Right ventricle myocardium superior (tissue), 1 donor: ENCODE measurements around the gene PPARD. TPM values are rescaled to one million over a fixed set of nuclear protein-coding genes. Genes with fewer than 3 reads are reported as not detected.
A peak's percentile ranks its signal among the peaks of the same experiment; 100 is the strongest.
"Not testable (repeated sequence)": the region's sequence is repeated elsewhere in the genome, so short reads cannot be mapped to it uniquely, and the experiment has no call there.

ENCODE experiments used
- ATAC-seq: fragments of 200-7000 bp; cut with Tn5 transposase; one replicate; pipeline ENCODE4 v1.9.1; 2020; ENCODE audit warnings: mild to moderate bottlenecking; ENCODE audit not compliant: poor library complexity
- DNase-seq: peaks from one replicate; pipeline ENCODE4 v3.0.0-alpha.2; 2020
- intact Hi-C: fragments of 100-400 bp; cut with DNase I; formaldehyde crosslinking; loops from one replicate; pipeline ENCODE4 v1.11.2; 2022
- total RNA-seq: library from RNA; stranded (reverse); fragmentation: NEBNext Ultra II Directional; extraction: Animal tissue kit (Norgen Biotek cat#: 25700); gene quantifications from one replicate; pipeline ENCODE4 v1.2.1, GENCODE V29; 2021
- donor health status: DM: no; HTN: yes; CAD: no; lungs with severe emphysema.

Gene PPARD
- total RNA-seq, 1 donor from 2014 or later = 12.8 TPM

DNA sequence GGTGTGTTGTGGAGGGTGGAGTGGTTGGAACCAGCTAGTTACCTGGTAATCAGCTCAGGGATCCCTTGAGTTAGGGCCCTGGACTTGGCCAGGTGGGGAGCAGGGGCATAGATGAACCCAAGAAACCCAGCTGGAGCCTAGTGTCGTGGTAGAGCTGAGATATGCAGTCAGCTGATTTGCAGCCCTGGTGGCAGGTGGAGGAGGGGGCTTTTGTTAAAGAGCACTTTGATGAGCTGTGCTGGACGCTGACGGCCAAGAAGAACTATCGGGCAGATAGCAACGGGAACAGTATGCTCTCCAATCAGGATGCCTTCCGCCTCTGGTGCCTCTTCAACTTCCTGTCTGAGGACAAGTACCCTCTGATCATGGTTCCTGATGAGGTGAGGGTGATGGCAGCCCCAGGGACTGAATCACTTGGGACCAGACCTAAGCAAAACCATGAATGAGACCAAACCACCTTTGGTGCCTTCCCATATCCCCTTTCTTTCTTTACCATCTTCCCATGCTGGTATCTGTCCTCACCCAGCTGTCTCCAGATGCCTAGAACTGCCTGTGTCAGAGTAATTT, 32.0 kb upstream of the PPARD start:
- intact Hi-C loops = no loop called here
- no peak for ATAC-seq
- no peak for DNase-seq

DNA sequence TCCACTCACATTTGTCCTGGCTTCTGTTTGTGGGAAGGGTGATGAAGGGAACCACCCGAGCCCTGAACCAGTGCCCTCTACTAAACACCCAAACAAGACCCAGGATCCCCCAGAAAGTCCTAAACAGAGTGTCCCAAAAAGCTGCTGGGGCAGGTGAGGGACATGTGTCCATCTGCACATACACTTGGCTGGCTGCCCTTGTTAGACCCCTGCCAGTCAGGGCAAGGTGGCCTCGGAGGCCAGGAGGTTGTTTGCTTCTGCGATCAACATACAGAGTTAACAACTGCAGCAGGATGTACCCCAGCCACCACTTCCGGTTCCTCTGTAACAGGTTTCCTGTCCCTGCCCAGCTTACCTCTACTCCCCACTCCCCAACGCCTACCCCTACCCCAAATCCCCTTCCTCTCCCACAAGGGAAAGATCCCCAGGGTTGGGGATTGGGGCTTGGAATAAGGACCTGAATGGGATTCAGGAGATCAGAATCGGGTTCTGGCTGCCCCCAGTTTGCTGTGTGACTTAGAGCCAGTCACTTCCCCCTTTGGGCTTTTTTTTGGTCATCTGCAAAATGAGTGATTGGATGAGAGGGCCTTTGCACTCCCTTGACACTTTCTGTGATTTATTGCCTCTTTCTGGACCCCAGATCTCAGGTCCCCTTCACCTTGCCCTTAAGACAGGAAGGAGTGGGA, 30.8 kb upstream of the PPARD start:
- DNase-seq (no peak), ATAC-seq (no peak)
- intact Hi-C loops = no loop called here

DNA sequence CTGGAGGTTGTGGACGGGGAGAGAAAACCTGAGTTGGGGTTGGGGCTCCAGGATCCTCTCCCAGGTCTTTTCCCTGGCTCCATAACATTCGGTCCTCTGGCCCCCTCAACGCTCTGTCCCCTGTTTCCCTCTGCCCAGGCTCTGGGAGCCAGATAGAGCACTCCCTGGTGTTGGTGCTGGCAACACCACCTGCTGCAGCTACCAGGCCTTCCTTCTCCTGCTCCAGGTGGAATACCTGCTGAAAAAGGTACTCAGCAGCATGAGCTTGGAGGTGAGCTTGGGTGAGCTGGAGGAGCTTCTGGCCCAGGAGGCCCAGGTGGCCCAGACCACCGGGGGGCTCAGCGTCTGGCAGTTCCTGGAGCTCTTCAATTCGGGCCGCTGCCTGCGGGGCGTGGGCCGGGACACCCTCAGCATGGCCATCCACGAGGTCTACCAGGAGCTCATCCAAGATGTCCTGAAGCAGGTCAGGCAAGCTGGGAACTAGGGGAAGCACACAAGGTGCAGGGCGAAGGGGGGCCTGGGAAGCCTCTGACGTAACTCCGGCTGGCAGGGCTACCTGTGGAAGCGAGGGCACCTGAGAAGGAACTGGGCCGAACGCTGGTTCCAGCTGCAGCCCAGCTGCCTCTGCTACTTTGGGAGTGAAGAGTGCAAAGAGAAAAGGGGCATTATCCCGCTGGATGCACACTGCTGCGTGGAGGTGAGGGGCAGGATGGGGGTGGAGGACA, 30.1 kb upstream of the PPARD start:
- intact Hi-C loops = no loop called here
- ATAC-seq (no peak), DNase-seq (no peak)

DNA sequence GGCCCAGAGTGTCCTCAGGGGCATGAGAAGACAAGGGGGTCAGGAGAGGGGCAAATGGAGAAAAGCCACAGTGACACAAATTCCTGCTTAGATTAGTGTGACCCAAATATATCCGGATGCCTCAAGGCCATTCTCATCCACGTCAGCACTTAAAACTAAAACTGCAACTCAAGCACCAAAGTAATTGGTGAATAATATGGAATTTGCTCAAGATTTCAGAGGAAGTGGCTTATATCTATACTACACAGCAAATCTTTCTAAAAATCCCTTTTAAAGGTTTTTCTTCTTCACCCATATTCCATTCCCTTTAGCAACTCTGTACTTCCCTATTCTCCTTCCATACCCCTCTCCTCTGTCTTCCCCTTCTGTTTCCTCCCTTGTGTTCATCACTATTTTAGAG, 29.6 kb upstream of the PPARD start:
- intact Hi-C loops = no loop called here
- ATAC-seq (no peak), DNase-seq (no peak)

DNA sequence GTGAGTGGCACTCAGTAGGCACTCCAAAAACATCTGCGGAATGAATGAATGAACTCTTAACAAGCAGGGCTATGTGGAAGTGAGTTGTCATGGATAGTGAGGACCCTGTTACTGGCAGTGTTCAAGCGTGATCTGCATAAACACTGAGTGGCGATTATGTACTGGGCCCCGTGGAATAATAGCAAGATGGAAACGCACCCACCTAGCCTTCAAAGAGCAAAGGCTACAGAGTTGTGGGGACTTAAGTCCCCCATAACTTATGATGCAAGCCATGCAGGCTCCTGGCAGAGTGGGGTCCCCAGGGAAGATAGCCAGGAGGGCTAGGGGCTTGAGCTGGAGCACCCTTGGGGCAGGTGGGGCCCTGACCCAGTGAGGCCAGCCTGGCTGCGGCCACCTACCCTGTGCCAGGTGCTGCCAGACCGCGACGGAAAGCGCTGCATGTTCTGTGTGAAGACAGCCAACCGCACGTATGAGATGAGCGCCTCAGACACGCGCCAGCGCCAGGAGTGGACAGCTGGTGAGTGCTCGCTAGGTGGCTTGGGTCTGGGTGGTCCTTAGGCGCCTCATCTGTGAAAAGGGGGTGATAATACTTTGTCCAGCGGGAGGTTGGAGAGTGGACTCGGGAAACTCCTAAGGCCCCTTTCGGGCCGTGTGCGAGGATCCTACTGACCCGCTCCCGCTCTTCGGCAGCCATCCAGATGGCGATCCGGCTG, 24.7 kb upstream of the PPARD start:
- DNase-seq (peak; percentile 56), ATAC-seq (peak; percentile 35)
- intact Hi-C loops = no loop called here

DNA sequence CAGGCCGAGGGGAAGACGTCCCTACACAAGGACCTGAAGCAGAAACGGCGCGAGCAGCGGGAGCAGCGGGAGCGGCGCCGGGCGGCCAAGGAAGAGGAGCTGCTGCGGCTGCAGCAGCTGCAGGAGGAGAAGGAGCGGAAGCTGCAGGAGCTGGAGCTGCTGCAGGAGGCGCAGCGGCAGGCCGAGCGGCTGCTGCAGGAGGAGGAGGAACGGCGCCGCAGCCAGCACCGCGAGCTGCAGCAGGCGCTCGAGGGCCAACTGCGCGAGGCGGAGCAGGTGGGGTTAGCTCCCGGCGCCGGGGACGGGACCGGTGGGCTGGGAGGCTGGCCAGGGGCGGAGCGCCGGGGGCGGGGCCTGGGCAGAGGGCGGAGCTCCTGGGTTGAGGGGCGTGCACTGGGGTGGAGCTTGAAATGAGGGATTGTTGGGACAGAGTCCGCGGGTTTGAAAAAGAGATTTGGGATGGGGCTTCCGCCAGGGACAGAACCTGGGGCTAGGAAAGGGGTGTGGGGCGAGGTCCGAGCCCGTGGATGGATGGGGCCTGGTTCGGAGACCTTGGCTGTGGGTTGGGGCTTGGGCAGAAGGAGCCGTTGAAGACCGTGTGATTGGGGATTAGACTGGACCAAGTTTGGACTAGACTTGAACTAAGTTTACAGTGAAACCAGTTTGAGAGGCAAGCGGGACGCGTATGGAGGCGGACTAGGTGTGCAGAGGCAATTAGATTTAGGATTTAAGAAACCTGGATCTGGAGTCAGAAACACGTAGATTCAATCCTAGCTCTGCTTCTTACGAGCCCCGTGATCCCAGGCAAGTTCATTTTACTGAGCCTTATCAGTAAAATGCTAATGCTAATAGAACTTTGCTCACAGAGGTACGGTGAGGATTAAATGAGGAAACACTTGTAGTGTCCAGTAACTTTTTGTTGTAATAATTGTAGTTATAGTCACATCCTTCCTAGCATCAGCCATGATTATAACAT, 23.9 kb upstream of the PPARD start:
- DNase-seq = peak; percentile 85
- intact Hi-C loops = no loop called here
- peak; percentile 100 for ATAC-seq

DNA sequence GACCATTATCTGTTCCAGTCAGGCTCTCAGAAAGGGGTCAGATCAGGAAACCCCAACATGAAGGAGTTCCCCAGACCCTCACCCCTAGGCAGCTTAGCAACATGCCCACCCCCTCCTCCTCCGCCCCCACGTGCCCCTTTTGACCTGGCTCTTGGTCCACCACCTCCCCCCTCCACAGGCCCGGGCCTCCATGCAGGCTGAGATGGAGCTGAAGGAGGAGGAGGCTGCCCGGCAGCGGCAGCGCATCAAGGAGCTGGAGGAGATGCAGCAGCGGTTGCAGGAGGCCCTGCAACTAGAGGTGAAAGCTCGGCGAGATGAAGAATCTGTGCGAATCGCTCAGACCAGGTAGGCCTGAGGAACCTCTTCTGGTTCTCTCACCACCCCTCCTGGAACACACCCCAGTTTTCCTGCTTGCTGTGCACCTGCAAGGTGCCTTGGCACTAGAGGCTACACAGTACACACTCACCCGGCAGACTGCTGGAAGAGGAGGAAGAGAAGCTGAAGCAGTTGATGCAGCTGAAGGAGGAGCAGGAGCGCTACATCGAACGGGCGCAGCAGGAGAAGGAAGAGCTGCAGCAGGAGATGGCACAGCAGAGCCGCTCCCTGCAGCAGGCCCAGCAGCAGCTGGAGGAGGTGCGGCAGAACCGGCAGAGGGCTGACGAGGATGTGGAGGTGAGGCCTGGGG, 22.9 kb upstream of the PPARD start:
- DNase-seq = no peak
- ATAC-seq = no peak
- intact Hi-C loops = no loop called here

DNA sequence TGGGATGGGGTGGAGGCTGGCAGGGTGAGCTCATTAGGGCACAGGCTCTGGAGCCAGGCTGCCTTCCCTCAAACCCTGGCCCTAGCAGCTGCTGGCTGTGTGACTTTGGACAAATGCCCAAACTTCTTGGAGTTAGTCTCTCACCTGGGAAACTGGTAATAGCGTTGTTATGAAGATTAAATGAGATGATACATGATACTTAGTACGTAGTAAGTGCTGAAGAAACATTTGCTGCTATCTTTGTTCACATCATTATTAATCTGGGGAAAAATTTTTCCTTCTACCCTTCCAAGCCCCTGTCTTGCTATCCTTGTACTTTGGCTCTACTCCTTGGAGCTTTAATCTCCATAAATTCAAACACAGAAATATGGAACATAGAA, 22.3 kb upstream of the PPARD start:
- ATAC-seq (no peak), DNase-seq (no peak)
- intact Hi-C loops = no loop called here

DNA sequence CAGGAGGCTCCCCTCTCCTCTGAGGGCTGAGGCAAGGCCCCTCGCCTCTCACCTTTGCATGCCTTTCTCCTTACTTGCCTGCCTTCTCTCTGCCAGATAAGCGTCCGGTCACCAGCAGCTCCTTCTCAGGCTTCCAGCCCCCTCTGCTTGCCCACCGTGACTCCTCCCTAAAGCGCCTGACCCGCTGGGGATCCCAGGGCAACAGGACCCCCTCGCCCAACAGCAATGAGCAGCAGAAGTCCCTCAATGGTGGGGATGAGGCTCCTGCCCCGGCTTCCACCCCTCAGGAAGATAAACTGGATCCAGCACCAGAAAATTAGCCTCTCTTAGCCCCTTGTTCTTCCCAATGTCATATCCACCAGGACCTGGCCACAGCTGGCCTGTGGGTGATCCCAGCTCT, 21.3 kb upstream of the PPARD start:
- DNase-seq (no peak), ATAC-seq (no peak)
- intact Hi-C loops = no loop called here

DNA sequence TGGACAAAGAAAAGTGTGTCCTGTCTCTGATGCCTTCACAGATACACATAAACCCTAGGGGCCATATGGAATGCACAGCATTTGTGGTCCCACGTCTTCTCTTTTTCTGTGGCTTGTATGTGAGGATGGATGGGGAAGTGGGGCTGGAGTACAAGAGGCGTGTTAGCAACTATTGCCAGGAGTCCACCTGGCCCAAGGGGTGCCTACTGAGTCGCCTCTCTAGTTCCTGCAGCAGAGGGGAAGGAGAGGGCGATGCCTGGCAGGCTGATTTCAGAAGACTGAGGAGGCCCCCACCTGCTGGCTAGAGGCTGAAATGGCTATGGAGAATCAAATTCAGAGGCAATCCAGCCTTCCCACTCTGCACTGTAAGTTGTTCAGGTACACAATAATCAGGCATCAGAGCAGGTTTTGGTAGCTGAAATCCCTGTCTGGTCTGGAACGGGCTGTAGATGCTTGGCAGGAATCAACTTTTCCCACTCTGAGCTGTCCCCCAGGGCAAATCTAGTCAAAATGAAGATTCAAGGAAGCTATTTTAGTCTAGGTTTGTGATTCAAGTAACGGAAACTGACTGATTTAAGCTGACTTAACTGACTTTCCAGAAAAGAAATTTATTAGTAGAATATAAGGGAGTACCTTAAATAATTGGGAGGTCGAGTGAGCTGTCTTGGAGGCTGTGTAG, 14.9 kb upstream of the PPARD start:
- ATAC-seq = peak; percentile 80
- peak; percentile 73 for DNase-seq
- intact Hi-C loops = loop anchor here (5.0 kb wide), 1 partner anchor 35 kb away; no protein-coding TSS in a partner anchor

DNA sequence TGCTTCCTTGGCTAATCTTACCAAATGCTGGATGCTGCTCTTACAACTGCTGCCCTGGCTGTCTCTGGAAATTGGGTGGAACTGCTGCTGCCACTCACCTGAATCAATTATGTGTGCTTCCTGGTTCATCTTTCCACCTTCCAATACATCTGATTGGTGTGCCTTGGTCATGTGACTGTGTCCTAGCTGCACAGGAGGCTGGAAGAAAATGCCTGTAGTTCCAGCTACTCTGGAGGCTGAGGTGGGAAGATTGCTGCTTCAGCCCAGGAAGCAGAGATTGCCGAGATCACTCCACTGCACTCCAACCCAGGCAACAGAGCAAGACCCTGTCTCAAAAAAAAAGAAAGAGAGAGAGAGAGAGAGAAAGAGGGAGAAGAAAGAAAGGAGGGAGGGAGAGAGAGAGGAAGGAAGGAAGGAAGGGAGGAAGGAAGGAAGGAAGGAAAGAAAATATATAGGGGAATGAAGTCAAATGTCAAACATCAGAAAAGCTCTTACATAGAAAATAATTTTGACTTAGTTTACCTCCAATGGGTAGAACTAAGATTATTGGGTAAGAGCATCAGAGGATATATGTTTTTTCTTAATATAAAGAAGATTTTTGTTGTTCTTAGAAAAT, 14.1 kb upstream of the PPARD start:
- ATAC-seq (no peak), DNase-seq (no peak)
- intact Hi-C loops = loop anchor here (5.0 kb wide), 1 partner anchor 36 kb away; no protein-coding TSS in a partner anchor

DNA sequence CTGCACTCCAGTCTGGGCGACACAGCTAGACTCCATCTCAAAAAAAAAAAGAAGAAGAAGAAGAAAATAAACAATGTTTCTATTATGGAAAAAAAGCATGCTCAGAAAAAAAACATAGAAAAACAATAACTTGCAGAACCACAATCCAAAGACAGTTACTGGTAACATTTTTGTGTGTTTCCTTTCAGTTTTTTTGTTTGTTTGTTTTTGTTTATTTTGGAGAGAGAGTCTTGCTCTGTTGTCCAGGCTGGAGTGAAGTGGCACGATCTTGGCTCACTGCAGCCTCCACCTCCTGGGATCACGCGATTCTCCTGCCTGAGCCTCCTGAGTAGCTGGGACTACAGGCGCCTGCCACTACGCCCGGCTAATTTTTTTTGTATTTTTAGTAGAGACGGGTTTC, 13.4 kb upstream of the PPARD start:
- intact Hi-C loops = loop anchor here (5.0 kb wide), 1 partner anchor 37 kb away; no protein-coding TSS in a partner anchor
- ATAC-seq, DNase-seq: not testable (repeated sequence)

DNA sequence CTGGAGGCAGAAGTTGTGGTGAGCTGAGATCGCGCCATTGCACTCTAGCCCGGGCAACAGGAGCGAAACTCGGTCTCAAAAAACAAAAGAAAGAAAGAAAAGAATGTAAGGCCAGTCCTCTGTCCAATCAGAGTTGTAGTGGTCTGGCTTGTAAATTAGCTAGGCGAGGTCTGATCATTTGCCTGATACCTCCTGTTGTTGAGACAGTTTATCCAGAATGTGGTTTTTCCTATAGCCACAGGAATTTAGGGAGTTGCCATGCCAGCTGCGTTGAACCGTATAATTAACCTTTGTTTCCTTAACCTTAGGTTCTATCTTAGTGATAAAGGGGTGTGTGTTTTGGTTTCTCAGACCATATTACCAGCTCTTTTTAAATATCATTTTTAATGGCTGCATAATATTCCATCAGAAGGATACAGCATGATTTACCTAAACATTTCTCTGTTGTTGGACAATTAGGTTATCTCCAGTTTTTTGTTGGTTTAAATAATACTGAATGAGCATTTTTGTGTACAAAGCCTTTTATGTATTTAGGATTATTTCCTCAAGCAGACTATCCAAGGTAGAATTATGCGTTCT, 11.7 kb upstream of the PPARD start:
- ATAC-seq (no peak), DNase-seq (no peak)
- intact Hi-C loops = no loop called here

DNA sequence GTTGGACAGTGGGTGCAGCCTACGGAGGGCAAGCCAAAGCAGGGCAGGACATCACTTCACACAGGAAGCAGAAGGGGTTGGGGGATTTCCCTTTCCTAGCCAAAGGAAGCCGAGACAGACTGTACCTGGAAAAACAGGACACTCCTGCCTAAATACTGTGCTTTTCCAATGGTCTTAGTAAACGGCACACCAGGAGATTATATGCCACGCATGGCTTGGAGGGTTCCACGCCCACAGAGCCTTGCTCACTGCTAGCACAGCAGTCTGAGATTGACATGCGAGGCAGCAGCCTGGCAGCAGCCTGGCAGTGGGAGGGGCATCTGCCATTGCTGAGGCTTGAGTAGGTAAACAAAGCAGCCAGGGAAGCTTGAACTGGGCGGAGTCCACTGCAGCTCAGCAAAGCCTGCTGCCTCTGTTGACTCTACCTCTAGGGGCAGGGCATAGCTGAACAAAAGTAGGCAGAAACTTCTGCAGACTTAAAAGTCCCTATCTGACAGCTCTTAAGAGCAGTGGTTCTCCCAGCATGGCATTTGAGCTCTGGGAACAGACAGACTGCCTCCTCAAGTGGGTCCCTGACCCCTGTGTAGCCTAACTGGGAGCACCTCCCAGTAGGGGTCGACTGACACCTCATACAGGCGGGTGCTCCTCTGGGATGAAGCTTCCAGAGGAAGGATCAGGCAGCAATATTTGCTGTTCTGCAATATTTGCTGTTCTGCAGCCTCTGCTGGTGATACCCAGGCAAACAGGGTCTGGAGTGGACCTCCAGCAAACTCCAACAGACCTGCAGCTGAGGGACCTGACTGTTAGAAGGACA, 10.1 kb upstream of the PPARD start:
- ATAC-seq (peak; percentile 79), DNase-seq (peak; percentile 59)
- intact Hi-C loops = not testable (repeated sequence)

DNA sequence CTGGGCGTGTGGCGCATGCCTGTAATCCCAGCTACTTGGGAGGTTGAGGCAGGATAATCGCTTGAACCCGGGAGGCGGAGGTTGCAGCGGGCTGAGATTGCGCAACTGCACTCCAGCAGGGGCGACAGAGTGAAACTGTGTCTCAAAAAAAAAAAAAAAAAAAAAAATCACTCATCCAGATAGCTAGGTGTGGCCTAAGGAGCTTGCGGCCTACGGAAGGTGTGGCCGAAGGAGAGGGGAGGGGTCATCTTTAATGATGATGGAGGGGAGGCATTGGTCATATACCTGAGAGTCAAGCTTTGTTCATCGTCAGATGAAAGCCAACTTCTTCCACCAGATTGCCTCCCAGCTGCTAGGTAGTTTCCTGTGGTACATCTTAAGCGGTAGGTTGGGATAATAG, 801 bp upstream of the PPARD start:
- intact Hi-C loops = no loop called here
- no peak for ATAC-seq
- no peak for DNase-seq
